Liver (tissue), 9 donors: ENCODE results near the gene OLA1. TPM values are rescaled to one million over a fixed set of nuclear protein-coding genes. Genes with fewer than 3 reads are reported as not detected.

ENCODE experiments used
- DNase-seq: peaks from one replicate; pipeline ENCODE4 v3.0.0-alpha.2; 2017; ENCODE audit warnings: low spot score
- H3K27ac ChIP-seq, 2 donors: one replicate each; pipeline ENCODE4 v1.7.0; 2013; ENCODE audit warnings: inconsistent platforms in 2 of 2, low read length in 2 of 2, control low read depth in 1 of 2, low read depth in 1 of 2, mild to moderate bottlenecking in 1 of 2
- H3K27me3 ChIP-seq, 4 donors: one replicate each; pipeline versions ENCODE4 v1.6.1 to v1.7.0; 2013; ENCODE audit warnings: low read length in 3 of 4, inconsistent platforms in 1 of 4, mild to moderate bottlenecking in 1 of 4, moderate library complexity in 1 of 4; ENCODE audit not compliant: control insufficient read depth in 4 of 4, insufficient read depth in 4 of 4
- H3K36me3 ChIP-seq, 4 donors: one replicate each; pipeline versions ENCODE4 v1.6.1 to v1.7.0; 2013; ENCODE audit warnings: low read length in 3 of 4, mild to moderate bottlenecking in 3 of 4, low read depth in 1 of 4, moderate library complexity in 1 of 4; ENCODE audit not compliant: control insufficient read depth in 4 of 4, insufficient read depth in 3 of 4
- H3K4me1 ChIP-seq, 4 donors: one replicate each; pipeline versions ENCODE4 v1.6.1 to v1.7.0; 2013; ENCODE audit warnings: low read length in 3 of 4, mild to moderate bottlenecking in 3 of 4, moderate library complexity in 1 of 4; ENCODE audit not compliant: control insufficient read depth in 4 of 4, insufficient read depth in 4 of 4
- H3K4me3 ChIP-seq, 3 donors: one replicate each; pipeline versions ENCODE4 v1.6.1 to v1.7.0; 2013; ENCODE audit warnings: low read length in 3 of 3, control low read depth in 1 of 3, low read depth in 1 of 3, mild to moderate bottlenecking in 1 of 3
- H3K9ac ChIP-seq, 2 donors: one replicate each; pipeline ENCODE4 v1.7.0; 2013; ENCODE audit warnings: low read length in 2 of 2, mild to moderate bottlenecking in 2 of 2, moderate library complexity in 2 of 2, control low read depth in 1 of 2, low read depth in 1 of 2
- H3K9me3 ChIP-seq, 4 donors: one replicate each; pipeline versions ENCODE4 v1.6.1 to v1.7.0; 2013; ENCODE audit warnings: low read length in 3 of 4; ENCODE audit not compliant: control insufficient read depth in 4 of 4
- ATF3 ChIP-seq: IDR thresholded peaks from 2 replicates; pipeline ENCODE4 v1.6.1; 2016; ENCODE audit warnings: antibody characterized with exemption
- CTCF ChIP-seq: fragments of 150-350 bp; IDR thresholded peaks from 2 replicates; pipeline ENCODE4 v1.5.1; 2017; ENCODE audit warnings: improper control_type of control experiment, low read depth, low read length; ENCODE audit not compliant: missing input control
- EGR1 ChIP-seq, 2 donors: IDR thresholded peaks; 2 replicates each; pipeline ENCODE4 v1.6.1; 2016 to 2018; ENCODE audit warnings: antibody characterized with exemption in 2 of 2, low read depth in 2 of 2
- FOXA1 ChIP-seq: IDR thresholded peaks from 2 replicates; pipeline ENCODE4 v1.6.1; 2016; ENCODE audit warnings: antibody characterized with exemption
- FOXA2 ChIP-seq: IDR thresholded peaks from 2 replicates; pipeline ENCODE4 v1.6.1; 2016; ENCODE audit warnings: antibody characterized with exemption
- HNF4A ChIP-seq, 2 donors: conservative IDR thresholded peaks; 2 replicates each; pipeline ENCODE4 v1.6.1; 2016; ENCODE audit warnings: antibody characterized with exemption in 2 of 2, mild to moderate bottlenecking in 2 of 2
- HNF4G ChIP-seq: IDR thresholded peaks from 2 replicates; pipeline ENCODE4 v1.6.1; 2016; ENCODE audit warnings: antibody characterized with exemption
- JUND ChIP-seq, 2 donors: IDR thresholded peaks; 2 replicates each; pipeline ENCODE4 v1.6.1; 2016; ENCODE audit warnings: antibody characterized with exemption in 2 of 2
- MAX ChIP-seq: IDR thresholded peaks from 2 replicates; pipeline ENCODE4 v1.6.1; 2016; ENCODE audit warnings: antibody characterized with exemption
- NR2F2 ChIP-seq: IDR thresholded peaks from 2 replicates; pipeline ENCODE4 v1.6.1; 2016; ENCODE audit warnings: antibody characterized with exemption
- REST ChIP-seq: IDR thresholded peaks from 2 replicates; pipeline ENCODE4 v1.6.1; 2016; ENCODE audit warnings: antibody characterized with exemption, mild to moderate bottlenecking
- SP1 ChIP-seq: IDR thresholded peaks from 2 replicates; pipeline ENCODE4 v1.6.1; 2018; ENCODE audit warnings: antibody characterized with exemption, mild to moderate bottlenecking
- TAF1 ChIP-seq: conservative IDR thresholded peaks from 2 replicates; pipeline ENCODE4 v1.6.1; 2016; ENCODE audit warnings: antibody characterized with exemption, mild to moderate bottlenecking
- YY1 ChIP-seq: IDR thresholded peaks from 2 replicates; pipeline ENCODE4 v1.6.1; 2016; ENCODE audit warnings: antibody characterized with exemption, mild to moderate bottlenecking
- ZBTB33 ChIP-seq: IDR thresholded peaks from 2 replicates; pipeline ENCODE4 v1.6.1; 2016; ENCODE audit warnings: antibody characterized with exemption
- WGBS: extraction: QIAGEN DNeasy Blood & Tissue Kit; methylation state at CpG from one replicate; pipeline ENCODE4 v1.1.7; 2013; 5-methylcytosine and 5-hydroxymethylcytosine counted together
- polyA plus RNA-seq, 2 donors: library from polyadenylated mRNA; stranded (reverse) in 1 of 2; unstranded in 1 of 2; fragments of 200-250 nt in 1 of 2; fragments of >200 nt in 1 of 2; fragmentation: Nextera tagmentation in 1 of 2; extraction: Ambion mirVana in 1 of 2; gene quantifications; one replicate each; pipeline versions ENCODE4 v1.2.1 to v1.2.3, GENCODE V29; 2013 to 2015
- total RNA-seq, 2 donors: library from RNA; depleted of rRNA; stranded (reverse); fragments of >200 nt; gene quantifications; one replicate each; pipeline ENCODE4 v1.2.3, GENCODE V29; 2014
- donor health status: healthy.
- donor health status: healthy.
- donor health status: healthy.
- donor health status: healthy.
- donor health status: healthy.

Gene OLA1
- total and polyA plus RNA-seq, 4 donors = 23.4 to 38.1 (median 32.3) TPM

- Histone ChIP-seq H3K9ac (no peak overlapping the region), H3K4me3 (no peak overlapping the region), H3K4me1 (peaks cover 0 to 5% (median under 1%) of the 10 kb centered on the region in 4 donors), H3K9me3 (no peaks in the 10 kb centered on the region), H3K27ac (no peak overlapping the region), H3K27me3 (no peaks in the 10 kb centered on the region), H3K36me3 (peaks cover 0 to 6% (median 0%) of the 10 kb centered on the region in 4 donors)
- WGBS = 92% methylated on average over 2 of the region's 2 CpGs
- TF ChIP-seq ZBTB33 = no peak
- no peak for TF ChIP-seq HNF4A (conservative IDR thresholded peaks at IDR 0.05)
- TF ChIP-seq NR2F2 = no peak
- no peak for TF ChIP-seq JUND (IDR thresholded peaks at IDR 0.05)
- no peak for DNase-seq
Observed at GRCh38 chr2:174177316-174177890, 70.9 kb downstream of the OLA1 start.

- peaks cover 0 to 5% (median under 1%) of the 10 kb centered on the region in 4 donors for H3K4me1 ChIP-seq
- DNase-seq = no peak
- H3K27ac ChIP-seq = no peak overlapping the region
- WGBS = 95% methylated on average over 1 of the region's 1 CpG
- TF ChIP-seq REST (no peak), YY1 (no peak), HNF4A (conservative IDR thresholded peaks at IDR 0.05) (no peak), TAF1 (no peak), CTCF (no peak), NR2F2 (no peak), FOXA1 (no peak), JUND (IDR thresholded peaks at IDR 0.05) (no peak), ATF3 (no peak), SP1 (no peak), HNF4G (no peak), EGR1 (IDR thresholded peaks at IDR 0.05; ENCODE audit: low read depth in 2 of 2) (no peak), ZBTB33 (no peak), FOXA2 (no peak), MAX (no peak)
- no peak overlapping the region for H3K4me3 ChIP-seq
- no peaks in the 10 kb centered on the region for H3K27me3 ChIP-seq
- no peak overlapping the region for H3K9ac ChIP-seq
- peaks cover 0 to 6% (median 0%) of the 10 kb centered on the region in 4 donors for H3K36me3 ChIP-seq
- no peaks in the 10 kb centered on the region for H3K9me3 ChIP-seq
Observed at GRCh38 chr2:174176898-174177297, 71.4 kb downstream of the OLA1 start.
